SH-SY5Y (cell line): Measurements from ENCODE around the gene MBNL1.

ENCODE experiments used
- GATA2 ChIP-seq: IDR thresholded peaks from 2 replicates; pipeline ENCODE4 v1.6.1; 2011; ENCODE audit warnings: mild to moderate bottlenecking, low read depth, low read length
- GATA3 ChIP-seq: IDR thresholded peaks from 2 replicates; pipeline ENCODE4 v1.6.1; 2011; ENCODE audit warnings: low read depth, mild to moderate bottlenecking, low read length, moderate library complexity

DNA sequence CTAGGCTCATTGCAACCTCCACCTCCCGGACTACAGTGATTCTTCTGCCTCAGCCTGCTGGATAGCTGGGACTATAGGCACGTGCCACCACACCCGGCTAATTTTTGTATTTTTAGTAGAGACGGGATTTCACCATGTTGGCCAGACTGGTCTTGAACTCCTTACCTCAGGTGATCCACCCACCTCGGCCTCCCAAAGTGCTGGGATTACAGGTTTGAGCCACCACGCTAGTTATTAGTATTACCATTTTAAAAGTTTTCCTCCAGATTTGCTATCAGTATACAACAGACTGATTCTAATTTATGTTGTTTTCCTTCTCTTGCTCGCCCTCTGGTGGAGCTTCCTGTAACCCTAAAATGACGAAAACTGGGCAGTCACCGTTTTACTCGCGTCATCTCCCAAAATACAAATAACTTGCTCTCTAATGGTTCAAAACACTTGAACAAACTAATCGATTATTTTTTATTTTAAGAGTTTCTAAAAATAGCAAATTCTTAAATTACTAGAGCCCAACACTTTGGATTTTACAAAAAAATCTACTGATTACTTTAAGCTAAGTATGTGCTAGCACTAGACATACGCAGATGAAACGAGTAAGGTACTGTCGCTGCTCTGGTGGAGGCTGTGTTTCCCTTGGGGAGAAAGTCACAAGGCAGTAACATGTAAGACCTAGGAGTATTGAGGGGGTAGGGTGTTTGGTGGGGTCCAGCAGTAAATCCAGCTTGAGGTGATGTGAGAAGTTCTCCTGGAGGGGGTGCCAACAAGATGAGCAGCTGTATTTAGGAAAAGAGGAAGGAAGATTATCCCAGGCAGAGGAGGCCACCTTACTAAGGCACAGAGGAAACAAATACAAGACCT, 203.3 kb downstream of the MBNL1 start:
- no peak for TF ChIP-seq GATA2
- TF ChIP-seq GATA3: no peak
